ENCODE results near the gene RPTOR.

The RPTOR gene

GRCh38 chr17:80916246-80916645 is 371.6 kb downstream of the RPTOR start:
- ChIA-PET CTCF (interaction anchor here (1.5 to 1.6 kb wide), 2 partner anchors 13 to 14 kb away, joined by 3 to 5 read pairs; no protein-coding TSS in a partner anchor), POLR2A (no interaction called here)
- no peak for TF ChIP-seq CTCF (IDR thresholded peaks at IDR 0.05; ENCODE audit: control extremely low read depth, extremely low read depth, low read depth, missing control alignments)
- no peak for DNase-seq (ENCODE audit: extremely low spot score)

GRCh38 chr17:80917716-80918560 is 373.3 kb downstream of the RPTOR start:
- no peak for TF ChIP-seq CTCF (IDR thresholded peaks at IDR 0.05; ENCODE audit: control extremely low read depth, extremely low read depth, low read depth, missing control alignments)
- CTCF ChIA-PET = interaction anchor here (0.7 to 1.8 kb wide), 4 partner anchors 8 to 491 kb away, joined by 3 to 4 read pairs (median 4); no protein-coding TSS in a partner anchor
- POLR2A ChIA-PET = no interaction called here
- no peak for DNase-seq (ENCODE audit: extremely low spot score)

GRCh38 chr17:80918731-80919130 is 374.1 kb downstream of the RPTOR start:
- no peak for DNase-seq (ENCODE audit: extremely low spot score)
- TF ChIP-seq CTCF (IDR thresholded peaks at IDR 0.05; ENCODE audit: control extremely low read depth, extremely low read depth, low read depth, missing control alignments) = no peak
- POLR2A ChIA-PET = no interaction called here
- CTCF ChIA-PET = interaction anchor here (0.7 to 1.8 kb wide), 4 partner anchors 8 to 491 kb away, joined by 3 to 4 read pairs (median 4); no protein-coding TSS in a partner anchor

GRCh38 chr17:80919331-80920311 is 375.0 kb downstream of the RPTOR start:
- no peak for DNase-seq (ENCODE audit: extremely low spot score)
- no peak for TF ChIP-seq CTCF (IDR thresholded peaks at IDR 0.05; ENCODE audit: control extremely low read depth, extremely low read depth, low read depth, missing control alignments)
- ChIA-PET POLR2A (no interaction called here), CTCF (interaction anchor here (1.5 to 1.8 kb wide), 2 partner anchors 10 to 492 kb away, joined by 3 to 4 read pairs; no protein-coding TSS in a partner anchor)

GRCh38 chr17:80920441-80920840 is 375.8 kb downstream of the RPTOR start:
- CTCF ChIA-PET = no interaction called here
- no peak for DNase-seq (ENCODE audit: extremely low spot score)
- POLR2A ChIA-PET = no interaction called here
- TF ChIP-seq CTCF (IDR thresholded peaks at IDR 0.05; ENCODE audit: control extremely low read depth, extremely low read depth, low read depth, missing control alignments) = no peak

- TF ChIP-seq CTCF (IDR thresholded peaks at IDR 0.05; ENCODE audit: control extremely low read depth, extremely low read depth, low read depth, missing control alignments) = no peak
- no peak for DNase-seq (ENCODE audit: extremely low spot score)
- ChIA-PET POLR2A (no interaction called here), CTCF (no interaction called here)
Measured at GRCh38 chr17:80921159-80921558, 376.5 kb downstream of the RPTOR start.

Measured in GM10248 (cell line).